ENCODE results near the gene CAMSAP2. TPM values are rescaled to one million over a fixed set of nuclear protein-coding genes. Genes with fewer than 3 reads are reported as not detected.

The CAMSAP2 gene
- total RNA-seq, 4 donors from 2014 or later, result 8.2 to 12.5 (median 9.1) TPM

GRCh38 chr1:200838676-200839445 is 100.2 kb downstream of the CAMSAP2 start:
- TF ChIP-seq CTCF (IDR thresholded peaks at IDR 0.05), result no peak
- no peak for TF ChIP-seq POLR2AphosphoS5 (IDR thresholded peaks at IDR 0.05)
- TF ChIP-seq POLR2A (IDR thresholded peaks at IDR 0.05), result no peak
- no peak for TF ChIP-seq EP300 (IDR thresholded peaks at IDR 0.05; ENCODE audit: low read depth)
- Histone ChIP-seq H3K9me3 (no peaks in the 10 kb centered on the region), H3K4me3 (no peak overlapping the region), H3K36me3 (peaks cover 0 to 7% (median 0%) of the 10 kb centered on the region in 4 donors), H3K27ac (no peak overlapping the region), H3K4me1 (peaks cover 0 to 4% (median 0%) of the 10 kb centered on the region in 4 donors), H3K27me3 (no peaks in the 10 kb centered on the region)
- 87 to 100% methylated on average over 3 of the region's 3 CpGs for WGBS, 2 donors (ENCODE audit: low coverage in 1 of 2)
- no peak for DNase-seq
- intact Hi-C loops (cut with DNase I; ENCODE audit: low total_unique reads), result no loop called here
- in situ Hi-C loops (cut with MboI; ENCODE audit: low pct_ligation_motif_present in 1 of 4, low pct_unique_long_range_greater_than_20kb in 1 of 4, low sequenced_read_pairs in 3 of 4), result no loop called here

GRCh38 chr1:200845360-200845759 is 106.7 kb downstream of the CAMSAP2 start:
- no peak for DNase-seq
- no peak overlapping the region for H3K27ac ChIP-seq
- TF ChIP-seq POLR2A (IDR thresholded peaks at IDR 0.05) (no peak), POLR2AphosphoS5 (IDR thresholded peaks at IDR 0.05) (no peak), CTCF (IDR thresholded peaks at IDR 0.05) (no peak), EP300 (IDR thresholded peaks at IDR 0.05; ENCODE audit: low read depth) (no peak)
- peaks cover 0 to 24% (median 9%) of the 10 kb centered on the region in 4 donors for H3K36me3 ChIP-seq
- no peaks in the 10 kb centered on the region for H3K4me1 ChIP-seq
- in situ Hi-C loops (cut with MboI; ENCODE audit: low pct_ligation_motif_present in 1 of 4, low pct_unique_long_range_greater_than_20kb in 1 of 4, low sequenced_read_pairs in 3 of 4) (no loop called here), intact Hi-C loops (cut with DNase I; ENCODE audit: low total_unique reads) (no loop called here)
- H3K4me3 ChIP-seq, result no peak overlapping the region
- no peaks in the 10 kb centered on the region for H3K27me3 ChIP-seq
- no peaks in the 10 kb centered on the region for H3K9me3 ChIP-seq
- WGBS, 2 donors (ENCODE audit: low coverage in 1 of 2), result 94 to 100% methylated on average over 2 to 4 of the region's 4 CpGs

- Histone ChIP-seq H3K36me3 (peaks cover 0 to 24% (median 9%) of the 10 kb centered on the region in 4 donors), H3K9me3 (no peaks in the 10 kb centered on the region), H3K27me3 (no peaks in the 10 kb centered on the region), H3K4me1 (no peaks in the 10 kb centered on the region), H3K4me3 (no peak overlapping the region), H3K27ac (no peak overlapping the region)
- no peak for TF ChIP-seq POLR2A (IDR thresholded peaks at IDR 0.05)
- no peak for TF ChIP-seq POLR2AphosphoS5 (IDR thresholded peaks at IDR 0.05)
- TF ChIP-seq EP300 (IDR thresholded peaks at IDR 0.05; ENCODE audit: low read depth), result no peak
- TF ChIP-seq CTCF (IDR thresholded peaks at IDR 0.05), result no peak
- 88 to 91% methylated on average over 1 of the region's 1 CpG for WGBS, 2 donors (ENCODE audit: low coverage in 1 of 2)
- intact Hi-C loops (cut with DNase I; ENCODE audit: low total_unique reads) (no loop called here), in situ Hi-C loops (cut with MboI; ENCODE audit: low pct_ligation_motif_present in 1 of 4, low pct_unique_long_range_greater_than_20kb in 1 of 4, low sequenced_read_pairs in 3 of 4) (no loop called here)
- DNase-seq, result no peak
Measured at GRCh38 chr1:200846398-200846797, 107.7 kb downstream of the CAMSAP2 start.

- Histone ChIP-seq H3K36me3 (peaks cover 0 to 33% (median 14%) of the 10 kb centered on the region in 4 donors), H3K9me3 (no peaks in the 10 kb centered on the region), H3K4me1 (no peaks in the 10 kb centered on the region), H3K4me3 (no peak overlapping the region), H3K27ac (no peak overlapping the region), H3K27me3 (no peaks in the 10 kb centered on the region)
- DNase-seq, result no peak
- intact Hi-C loops (cut with DNase I; ENCODE audit: low total_unique reads), result no loop called here
- TF ChIP-seq CTCF (IDR thresholded peaks at IDR 0.05), result no peak
- no peak for TF ChIP-seq POLR2AphosphoS5 (IDR thresholded peaks at IDR 0.05)
- TF ChIP-seq EP300 (IDR thresholded peaks at IDR 0.05; ENCODE audit: low read depth), result no peak
- TF ChIP-seq POLR2A (IDR thresholded peaks at IDR 0.05), result no peak
- in situ Hi-C loops (cut with MboI; ENCODE audit: low pct_ligation_motif_present in 1 of 4, low pct_unique_long_range_greater_than_20kb in 1 of 4, low sequenced_read_pairs in 3 of 4), result no loop called here
- WGBS, 2 donors (ENCODE audit: low coverage in 1 of 2), result 89 to 100% methylated on average over 3 to 6 of the region's 6 CpGs
Measured at GRCh38 chr1:200849430-200849829, 110.7 kb downstream of the CAMSAP2 start.
